ENCODE measurements around the gene IL17F. TPM values are rescaled to one million over a fixed set of nuclear protein-coding genes. Genes with fewer than 3 reads are reported as not detected.

Gene IL17F
- polyA plus RNA-seq, 3 donors, result not detected

DNA sequence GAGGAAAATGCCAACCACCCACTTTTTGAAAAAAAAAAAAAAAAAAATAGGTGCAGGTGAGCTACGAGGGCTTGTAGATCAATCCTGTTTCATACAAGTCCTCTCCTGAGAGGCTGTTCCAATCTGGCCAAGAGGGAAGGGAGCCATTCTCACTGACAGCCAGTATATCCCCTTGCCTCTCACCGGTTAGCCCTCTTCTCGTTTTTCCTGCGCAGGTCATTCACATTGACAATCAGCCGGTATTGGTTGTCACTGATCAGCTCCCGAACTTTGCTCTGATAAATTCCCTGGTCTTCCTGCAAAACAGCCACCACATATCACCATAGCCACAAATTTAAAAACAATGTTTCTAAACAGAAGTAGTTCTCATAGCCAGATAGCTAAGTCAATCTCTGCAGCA lies 38.8 kb upstream of the IL17F start:
- H3K27me3 Mint-ChIP-seq (ENCODE audit: low read depth in 3 of 3), result no peaks in the 10 kb centered on the region
- H4K20me1 ChIP-seq (ENCODE audit: insufficient read depth, low read length), result no peaks in the 10 kb centered on the region
- H3K9me3 Mint-ChIP-seq, result no peaks in the 10 kb centered on the region
- 91% methylated on average over 3 of the region's 6 CpGs for WGBS (ENCODE audit: insufficient coverage)
- no peak for DNase-seq
- no peaks in the 10 kb centered on the region for H3K27me3 ChIP-seq (ENCODE audit: control insufficient read depth in 2 of 2, insufficient read depth in 2 of 2, low read length in 2 of 2)
- H3K79me2 ChIP-seq (ENCODE audit: insufficient read depth, low read length), result peaks cover 62% of the 10 kb centered on the region
- no peak overlapping the region for H2AFZ ChIP-seq (ENCODE audit: insufficient read depth, low read depth, low read length, poor library complexity, severe bottlenecking)
- H3K36me3 ChIP-seq (replicated peaks in 1 of 2; ENCODE audit: control insufficient read depth in 1 of 2, insufficient read depth in 2 of 2, low read length in 2 of 2), result peaks cover 36 to 45% of the 10 kb centered on the region in 2 donors
- H3K36me3 Mint-ChIP-seq, result peaks cover 33 to 42% of the 10 kb centered on the region in 2 donors
- no peak overlapping the region for H3K27ac ChIP-seq (ENCODE audit: low read depth in 1 of 2, low read length in 2 of 2)
- TF ChIP-seq, protein P1, sequence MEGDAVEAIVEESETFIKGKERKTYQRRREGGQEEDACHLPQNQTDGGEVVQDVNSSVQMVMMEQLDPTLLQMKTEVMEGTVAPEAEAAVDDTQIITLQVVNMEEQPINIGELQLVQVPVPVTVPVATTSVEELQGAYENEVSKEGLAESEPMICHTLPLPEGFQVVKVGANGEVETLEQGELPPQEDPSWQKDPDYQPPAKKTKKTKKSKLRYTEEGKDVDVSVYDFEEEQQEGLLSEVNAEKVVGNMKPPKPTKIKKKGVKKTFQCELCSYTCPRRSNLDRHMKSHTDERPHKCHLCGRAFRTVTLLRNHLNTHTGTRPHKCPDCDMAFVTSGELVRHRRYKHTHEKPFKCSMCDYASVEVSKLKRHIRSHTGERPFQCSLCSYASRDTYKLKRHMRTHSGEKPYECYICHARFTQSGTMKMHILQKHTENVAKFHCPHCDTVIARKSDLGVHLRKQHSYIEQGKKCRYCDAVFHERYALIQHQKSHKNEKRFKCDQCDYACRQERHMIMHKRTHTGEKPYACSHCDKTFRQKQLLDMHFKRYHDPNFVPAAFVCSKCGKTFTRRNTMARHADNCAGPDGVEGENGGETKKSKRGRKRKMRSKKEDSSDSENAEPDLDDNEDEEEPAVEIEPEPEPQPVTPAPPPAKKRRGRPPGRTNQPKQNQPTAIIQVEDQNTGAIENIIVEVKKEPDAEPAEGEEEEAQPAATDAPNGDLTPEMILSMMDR (IDR thresholded peaks at IDR 0.05), result no peak
- H3K4me3 ChIP-seq (replicated peaks in 1 of 3; ENCODE audit: low read depth in 2 of 3, low read length in 3 of 3), result no peak overlapping the region
- no peaks in the 10 kb centered on the region for H3K9me3 ChIP-seq (replicated peaks in 1 of 2; ENCODE audit: control insufficient read depth in 1 of 2, insufficient read depth in 1 of 2, low read length in 2 of 2)
- H3K4me1 Mint-ChIP-seq, result peaks cover 21% of the 10 kb centered on the region
- peak overlapping the region in 1 of 7 donors; percentile 10 for H3K27ac Mint-ChIP-seq
- H3K4me1 ChIP-seq (ENCODE audit: control insufficient read depth in 1 of 2, insufficient read depth in 2 of 2, low read length in 2 of 2), result peaks cover 17 to 21% of the 10 kb centered on the region in 2 donors
- no peak overlapping the region for H3K9ac ChIP-seq (ENCODE audit: insufficient read depth, low read length, poor library complexity, severe bottlenecking)
- H3K4me3 Mint-ChIP-seq, result peak overlapping the region in 1 of 2 donors; percentile 22
- H3K4me2 ChIP-seq (replicated peaks; ENCODE audit: extremely low read depth, low read length, poor library complexity, severe bottlenecking), result no peak overlapping the region
- intact Hi-C loops (cut with micrococcal nuclease), result loop anchor here (5.0 to 10.0 kb wide), 5 partner anchors 69 to 292 kb away; partner anchors contain the start of genes TRAM2 (in 2 of the 2), EFHC1 (in 1 of the 2) and PAQR8 (in 1 of the 2)

DNA sequence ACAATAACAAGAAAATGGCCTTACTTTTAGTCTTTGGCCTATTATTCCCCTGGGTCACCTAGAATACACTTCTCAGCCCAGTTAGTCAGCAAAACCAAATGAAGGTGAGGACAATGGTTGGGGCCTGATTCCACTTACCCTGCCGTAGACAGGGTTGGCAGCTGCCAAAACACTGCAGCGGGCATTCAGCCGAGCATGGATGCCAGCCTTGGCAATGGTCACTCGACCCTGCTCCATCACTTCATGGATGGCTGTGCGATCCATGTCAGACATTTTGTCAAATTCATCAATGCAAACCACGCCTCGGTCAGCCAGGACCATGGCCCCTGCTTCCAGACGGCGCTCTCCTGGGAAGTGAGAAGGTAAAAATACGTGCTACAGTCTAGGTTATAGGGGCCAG lies 31.8 kb upstream of the IL17F start:
- H3K36me3 ChIP-seq (replicated peaks in 1 of 2; ENCODE audit: control insufficient read depth in 1 of 2, insufficient read depth in 2 of 2, low read length in 2 of 2), result peaks cover 84 to 98% of the 10 kb centered on the region in 2 donors
- Mint-ChIP-seq H3K27me3 (ENCODE audit: low read depth in 3 of 3) (no peaks in the 10 kb centered on the region), H3K9me3 (no peaks in the 10 kb centered on the region), H3K27ac (no peak overlapping the region), H3K4me3 (no peak overlapping the region), H3K4me1 (no peaks in the 10 kb centered on the region), H3K36me3 (peaks cover 70 to 87% of the 10 kb centered on the region in 2 donors)
- H3K9me3 ChIP-seq (replicated peaks in 1 of 2; ENCODE audit: control insufficient read depth in 1 of 2, insufficient read depth in 1 of 2, low read length in 2 of 2), result no peaks in the 10 kb centered on the region
- H3K4me2 ChIP-seq (replicated peaks; ENCODE audit: extremely low read depth, low read length, poor library complexity, severe bottlenecking), result no peak overlapping the region
- TF ChIP-seq, protein P1 (IDR thresholded peaks at IDR 0.05), result no peak
- intact Hi-C loops (cut with micrococcal nuclease), result no loop called here
- H2AFZ ChIP-seq (ENCODE audit: insufficient read depth, low read depth, low read length, poor library complexity, severe bottlenecking), result no peak overlapping the region
- WGBS (ENCODE audit: insufficient coverage), result 93% methylated on average over 9 of the region's 10 CpGs
- H3K9ac ChIP-seq (ENCODE audit: insufficient read depth, low read length, poor library complexity, severe bottlenecking), result no peak overlapping the region
- H3K27ac ChIP-seq (ENCODE audit: low read depth in 1 of 2, low read length in 2 of 2), result no peak overlapping the region
- H3K4me3 ChIP-seq (replicated peaks in 1 of 3; ENCODE audit: low read depth in 2 of 3, low read length in 3 of 3), result no peak overlapping the region
- peaks cover 42% of the 10 kb centered on the region for H3K79me2 ChIP-seq (ENCODE audit: insufficient read depth, low read length)
- H3K4me1 ChIP-seq (ENCODE audit: control insufficient read depth in 1 of 2, insufficient read depth in 2 of 2, low read length in 2 of 2), result no peaks in the 10 kb centered on the region
- H3K27me3 ChIP-seq (ENCODE audit: control insufficient read depth in 2 of 2, insufficient read depth in 2 of 2, low read length in 2 of 2), result no peaks in the 10 kb centered on the region
- no peaks in the 10 kb centered on the region for H4K20me1 ChIP-seq (ENCODE audit: insufficient read depth, low read length)
- DNase-seq, result no peak
